Measurements from ENCODE around the gene ANKS1A. TPM values are rescaled to one million over a fixed set of nuclear protein-coding genes. Genes with fewer than 3 reads are reported as not detected.
"Not testable (repeated sequence)": the region's sequence is repeated elsewhere in the genome, so short reads cannot be mapped to it uniquely, and the experiment has no call there.

Gene ANKS1A
- total RNA-seq = 7.3 and 8.4 TPM in 2 replicates

DNA sequence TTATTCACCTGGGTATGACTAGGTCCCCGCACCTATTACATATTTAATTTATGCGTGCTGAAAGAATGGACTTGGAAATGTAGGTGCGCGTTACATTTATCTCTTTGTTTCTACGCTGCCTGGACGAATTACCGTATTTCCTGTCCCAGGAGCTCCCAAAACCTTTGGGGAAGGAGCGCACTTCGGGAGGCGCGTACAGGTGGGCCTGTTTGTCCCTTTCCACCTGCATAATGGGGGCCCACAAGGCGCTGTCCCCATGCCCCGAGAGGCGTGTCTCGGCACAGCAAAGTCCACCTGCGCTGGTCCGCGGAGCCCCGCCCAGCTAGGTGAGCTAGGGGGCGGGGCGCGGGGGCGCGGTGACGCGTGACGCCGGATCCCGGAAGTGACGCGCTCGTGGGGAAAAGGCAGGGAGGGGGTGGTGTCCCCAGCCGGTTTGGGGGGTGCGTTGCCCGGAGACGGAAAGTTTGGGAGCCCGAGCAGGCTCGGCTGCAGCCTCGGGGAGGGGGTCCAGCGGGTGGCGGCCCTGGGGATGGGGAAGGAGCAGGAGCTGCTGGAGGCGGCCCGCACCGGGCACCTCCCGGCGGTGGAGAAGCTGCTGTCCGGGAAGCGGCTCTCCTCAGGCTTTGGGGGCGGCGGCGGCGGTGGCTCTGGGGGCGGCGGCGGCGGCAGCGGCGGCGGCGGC lies at the start of gene ANKS1A:
Gene ANKS1A (plus strand): TSS at position 382 of the 682 bp plus-strand sequence. CDS start 148 bp downstream, at position 530.
- peak within 1 kb of the TSS; percentile 100 for H3K4me3 Mint-ChIP-seq
- DNase-seq = peak; percentile 97
- H3K27me3 Mint-ChIP-seq = peaks cover 9% of the 10 kb centered on the region
- H3K36me3 Mint-ChIP-seq (ENCODE audit: low read depth) = peaks cover 17% of the 10 kb centered on the region
- intact Hi-C loops (cut with micrococcal nuclease) = loop anchor here (1.0 to 2.0 kb wide), 4 partner anchors 23 to 370 kb away; partner anchors contain the start of genes SNRPC and ZNF76
- no peaks in the 10 kb centered on the region for H3K9me3 Mint-ChIP-seq
- peaks cover 29% of the 10 kb centered on the region for H3K4me1 Mint-ChIP-seq
- H3K27ac Mint-ChIP-seq = peak within 1 kb of the TSS; percentile 99

GRCh38 chr6:34839666-34840352 lies 49.2 kb upstream of the ANKS1A start:
- Mint-ChIP-seq H3K4me3 (no peak overlapping the region), H3K4me1 (peaks cover 5% of the 10 kb centered on the region), H3K27me3 (no peaks in the 10 kb centered on the region), H3K9me3 (no peaks in the 10 kb centered on the region), H3K36me3 (ENCODE audit: low read depth) (peaks cover 27% of the 10 kb centered on the region), H3K27ac (no peak overlapping the region)
- intact Hi-C loops (cut with micrococcal nuclease) = no loop called here
- DNase-seq = no peak

GRCh38 chr6:34849066-34849465 lies 40.0 kb upstream of the ANKS1A start:
- DNase-seq; H3K9me3 Mint-ChIP-seq; intact Hi-C loops (cut with micrococcal nuclease); H3K4me1 Mint-ChIP-seq; H3K27me3 Mint-ChIP-seq; H3K27ac Mint-ChIP-seq; H3K4me3 Mint-ChIP-seq: not testable (repeated sequence)
- H3K36me3 Mint-ChIP-seq (ENCODE audit: low read depth) = peaks cover 11% of the 10 kb centered on the region

DNA sequence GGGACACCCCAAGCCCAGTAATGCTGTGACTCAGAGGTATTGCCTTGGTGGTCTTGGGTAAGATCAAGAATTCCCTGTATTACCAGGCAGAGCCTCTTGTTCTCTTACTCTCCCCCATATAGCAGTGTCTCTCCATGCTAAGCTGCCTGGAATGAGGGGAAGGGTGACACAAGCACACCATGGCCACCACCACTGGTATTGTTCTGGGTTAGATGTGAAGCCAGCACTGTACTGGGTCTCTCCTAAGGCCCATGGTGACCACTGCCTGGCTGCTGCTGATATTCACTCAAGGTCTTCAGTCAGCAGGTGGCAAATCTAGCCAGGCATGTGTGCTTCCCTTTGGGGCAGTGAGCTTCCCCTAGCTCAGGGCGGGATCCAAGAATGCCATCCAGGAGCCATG lies 37.7 kb upstream of the ANKS1A start:
- Mint-ChIP-seq H3K4me3 (no peak overlapping the region), H3K9me3 (no peaks in the 10 kb centered on the region), H3K4me1 (no peaks in the 10 kb centered on the region), H3K27me3 (no peaks in the 10 kb centered on the region), H3K27ac (no peak overlapping the region), H3K36me3 (ENCODE audit: low read depth) (peaks cover 14% of the 10 kb centered on the region)
- no peak for DNase-seq
- intact Hi-C loops (cut with micrococcal nuclease) = no loop called here

DNA sequence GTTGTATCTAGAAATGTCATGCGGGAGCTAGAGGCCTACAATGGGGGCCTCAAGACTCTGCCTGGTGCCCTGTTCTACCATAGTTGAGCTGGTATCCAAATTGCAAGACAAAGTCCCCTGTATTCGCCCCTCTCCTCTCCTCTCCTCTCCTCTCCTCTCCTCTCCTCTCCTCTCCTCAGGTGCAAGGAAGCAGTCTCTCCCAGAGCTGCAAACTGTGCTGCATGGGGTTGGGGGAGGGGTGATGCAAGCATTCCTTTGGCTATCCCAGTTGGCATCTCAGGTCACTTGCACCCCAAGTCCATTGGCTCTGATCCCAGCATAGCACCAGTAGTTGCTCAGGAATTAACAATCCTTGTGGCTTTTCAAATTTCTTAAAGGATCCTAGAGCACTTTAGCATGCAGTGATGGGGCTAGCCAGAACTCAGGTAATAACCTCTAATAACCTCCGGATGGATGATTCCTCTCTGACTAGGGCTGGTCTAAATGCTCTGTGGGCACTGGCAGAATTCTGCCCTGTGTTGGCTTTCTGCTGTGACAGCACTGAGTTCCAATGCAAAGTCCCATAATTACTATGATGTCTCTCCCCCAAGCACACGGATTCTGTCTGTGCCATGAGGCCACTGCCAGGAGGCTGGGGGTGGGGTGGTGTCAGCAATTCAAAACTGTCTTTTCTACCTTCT lies 36.5 kb upstream of the ANKS1A start:
- no peak for DNase-seq
- Mint-ChIP-seq H3K27ac (no peak overlapping the region), H3K4me1 (no peaks in the 10 kb centered on the region), H3K36me3 (ENCODE audit: low read depth) (peaks cover 21% of the 10 kb centered on the region), H3K9me3 (no peaks in the 10 kb centered on the region), H3K4me3 (no peak overlapping the region), H3K27me3 (no peaks in the 10 kb centered on the region)
- intact Hi-C loops (cut with micrococcal nuclease) = no loop called here

DNA sequence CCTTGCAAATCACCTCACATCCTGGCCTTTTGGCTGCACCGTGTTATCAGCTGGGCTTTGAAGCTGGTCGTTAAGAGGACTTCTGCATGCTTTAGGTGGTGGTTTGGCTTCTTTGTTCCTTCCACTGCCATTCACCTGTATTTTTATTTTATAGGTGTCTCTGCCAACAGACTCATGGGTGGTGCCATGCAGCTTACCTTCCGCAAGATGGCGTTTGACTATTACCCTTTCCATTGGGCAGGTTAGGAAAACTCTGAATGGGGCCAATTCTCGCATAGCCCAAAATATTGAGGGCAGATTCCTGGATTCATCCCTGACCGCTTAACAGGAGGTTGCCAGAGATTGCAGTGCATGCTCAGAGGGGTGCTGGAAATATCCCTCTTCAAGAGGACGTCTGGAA lies 33.6 kb upstream of the ANKS1A start:
- Mint-ChIP-seq H3K4me3 (no peak overlapping the region), H3K9me3 (no peaks in the 10 kb centered on the region), H3K27me3 (no peaks in the 10 kb centered on the region), H3K27ac (no peak overlapping the region), H3K4me1 (no peaks in the 10 kb centered on the region), H3K36me3 (ENCODE audit: low read depth) (peaks cover 33% of the 10 kb centered on the region)
- no peak for DNase-seq
- intact Hi-C loops (cut with micrococcal nuclease) = no loop called here

GRCh38 chr6:34858681-34859080 lies 30.4 kb upstream of the ANKS1A start:
- no peaks in the 10 kb centered on the region for H3K4me1 Mint-ChIP-seq
- no peak for DNase-seq
- intact Hi-C loops (cut with micrococcal nuclease) = no loop called here

GRCh38 chr6:34859951-34860350 lies 29.1 kb upstream of the ANKS1A start:
- Mint-ChIP-seq H3K27me3 (no peaks in the 10 kb centered on the region), H3K27ac (no peak overlapping the region), H3K9me3 (no peaks in the 10 kb centered on the region), H3K4me3 (no peak overlapping the region), H3K36me3 (ENCODE audit: low read depth) (peaks cover 34% of the 10 kb centered on the region), H3K4me1 (no peaks in the 10 kb centered on the region)
- DNase-seq = no peak
- intact Hi-C loops (cut with micrococcal nuclease) = no loop called here

More at GRCh38 chr6:34858681-34859080, 30.4 kb upstream of the ANKS1A start:
- H3K4me3 Mint-ChIP-seq = no peak overlapping the region
- H3K9me3 Mint-ChIP-seq = no peaks in the 10 kb centered on the region
- no peak overlapping the region for H3K27ac Mint-ChIP-seq
- no peaks in the 10 kb centered on the region for H3K27me3 Mint-ChIP-seq
- peaks cover 30% of the 10 kb centered on the region for H3K36me3 Mint-ChIP-seq (ENCODE audit: low read depth)

DNA sequence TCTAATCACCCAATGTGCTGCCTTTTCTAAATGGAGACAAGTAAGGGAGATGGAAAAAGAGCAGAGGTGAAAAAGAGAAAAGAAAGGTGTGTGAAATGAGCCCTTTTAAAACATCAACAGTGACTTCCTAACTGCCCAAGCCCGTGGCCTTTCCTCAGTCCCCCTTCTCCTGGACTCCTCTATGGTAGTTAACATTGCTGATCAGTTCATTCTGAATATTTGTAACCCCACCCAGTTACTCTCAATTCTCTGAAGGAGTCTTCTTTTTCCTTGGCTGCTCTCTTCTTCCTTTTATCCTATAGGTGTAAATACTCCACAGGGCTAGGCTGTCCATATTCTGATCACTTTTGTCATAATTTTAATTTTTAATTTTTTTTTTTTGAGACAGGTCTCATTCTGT lies 28.3 kb upstream of the ANKS1A start:
- Mint-ChIP-seq H3K36me3 (ENCODE audit: low read depth) (peaks cover 37% of the 10 kb centered on the region), H3K27me3 (no peaks in the 10 kb centered on the region), H3K4me1 (no peaks in the 10 kb centered on the region), H3K9me3 (no peaks in the 10 kb centered on the region), H3K4me3 (no peak overlapping the region), H3K27ac (no peak overlapping the region)
- no peak for DNase-seq
- intact Hi-C loops (cut with micrococcal nuclease) = no loop called here

DNA sequence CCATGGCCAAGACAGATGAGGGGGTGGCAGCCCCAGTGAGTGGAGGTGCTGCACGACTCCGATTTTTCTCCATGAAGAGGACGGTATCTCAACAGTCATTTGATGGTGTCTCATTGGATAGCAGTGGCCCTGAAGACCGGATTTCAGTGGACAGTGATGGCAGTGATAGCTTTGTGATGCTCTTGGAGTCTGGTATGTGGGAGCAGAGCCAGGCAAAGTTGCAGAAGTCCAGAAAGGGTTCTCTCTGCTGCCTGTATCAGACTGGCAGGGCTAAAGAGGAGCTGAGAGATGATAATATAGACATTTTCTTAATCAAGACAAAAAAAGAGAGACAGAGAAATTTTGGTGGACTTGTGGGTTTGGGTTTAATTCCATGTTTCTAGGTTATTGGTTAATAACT lies 25.0 kb upstream of the ANKS1A start:
- H3K4me3 Mint-ChIP-seq = no peak overlapping the region
- intact Hi-C loops (cut with micrococcal nuclease) = no loop called here
- H3K36me3 Mint-ChIP-seq (ENCODE audit: low read depth) = peaks cover 18% of the 10 kb centered on the region
- DNase-seq = no peak
- no peaks in the 10 kb centered on the region for H3K27me3 Mint-ChIP-seq
- H3K27ac Mint-ChIP-seq = no peak overlapping the region
- H3K4me1 Mint-ChIP-seq = no peaks in the 10 kb centered on the region
- H3K9me3 Mint-ChIP-seq = no peaks in the 10 kb centered on the region

- no peak overlapping the region for H3K4me3 Mint-ChIP-seq
- no peaks in the 10 kb centered on the region for H3K9me3 Mint-ChIP-seq
- no peak for DNase-seq
- H3K27ac Mint-ChIP-seq = no peak overlapping the region
- H3K4me1 Mint-ChIP-seq = no peaks in the 10 kb centered on the region
- peaks cover 18% of the 10 kb centered on the region for H3K36me3 Mint-ChIP-seq (ENCODE audit: low read depth)
- no peaks in the 10 kb centered on the region for H3K27me3 Mint-ChIP-seq
- intact Hi-C loops (cut with micrococcal nuclease) = no loop called here
Measured at GRCh38 chr6:34865107-34865506, 23.9 kb upstream of the ANKS1A start.

DNA sequence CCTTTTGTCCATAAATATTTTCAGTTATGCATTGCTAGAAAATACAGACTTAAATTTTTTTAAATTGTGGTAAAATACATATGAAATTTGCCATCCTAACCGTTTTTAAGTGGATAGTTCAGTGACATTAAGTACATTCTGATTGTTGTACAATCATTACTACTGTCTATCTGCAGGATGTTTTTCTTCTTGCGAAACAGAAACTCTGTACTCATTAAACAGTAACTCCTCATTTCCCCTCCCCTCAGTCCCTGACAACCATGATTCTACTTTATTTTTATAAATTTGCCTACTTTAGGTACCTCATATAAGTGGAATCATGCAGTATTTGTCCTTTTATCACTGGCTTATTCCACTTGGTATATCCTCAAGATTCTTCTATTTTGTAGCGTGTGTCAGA lies 22.5 kb upstream of the ANKS1A start:
- Mint-ChIP-seq H3K36me3 (ENCODE audit: low read depth) (peaks cover 28% of the 10 kb centered on the region), H3K4me3 (no peak overlapping the region), H3K27me3 (no peaks in the 10 kb centered on the region), H3K4me1 (no peaks in the 10 kb centered on the region), H3K27ac (no peak overlapping the region), H3K9me3 (no peaks in the 10 kb centered on the region)
- DNase-seq = no peak
- intact Hi-C loops (cut with micrococcal nuclease) = no loop called here

- H3K9me3 Mint-ChIP-seq = no peaks in the 10 kb centered on the region
- H3K27ac Mint-ChIP-seq = no peak overlapping the region
- H3K27me3 Mint-ChIP-seq = no peaks in the 10 kb centered on the region
- peaks cover 34% of the 10 kb centered on the region for H3K36me3 Mint-ChIP-seq (ENCODE audit: low read depth)
- no peak for DNase-seq
- no peaks in the 10 kb centered on the region for H3K4me1 Mint-ChIP-seq
- no peak overlapping the region for H3K4me3 Mint-ChIP-seq
- intact Hi-C loops (cut with micrococcal nuclease) = no loop called here
Measured at GRCh38 chr6:34867484-34867883, 21.6 kb upstream of the ANKS1A start.

GRCh38 chr6:34871853-34872252 lies 17.2 kb upstream of the ANKS1A start:
- Mint-ChIP-seq H3K4me3 (no peak overlapping the region), H3K36me3 (ENCODE audit: low read depth) (peaks cover 44% of the 10 kb centered on the region), H3K4me1 (no peaks in the 10 kb centered on the region), H3K27me3 (no peaks in the 10 kb centered on the region), H3K27ac (no peak overlapping the region), H3K9me3 (no peaks in the 10 kb centered on the region)
- intact Hi-C loops (cut with micrococcal nuclease) = no loop called here
- no peak for DNase-seq

All from activated CD4-positive, alpha-beta T cell treated with anti-CD3 and anti-CD28 coated beads, Interleukin-2, amount 10 ng/mL, durations not matched to agents 24 days and 14 days (primary cell).